C4-2B (cell line): ENCODE data around the gene CCT8L2.

Experiments used
- ZFX ChIP-seq: fragments of 450-650 bp; IDR thresholded peaks from 2 replicates; pipeline ENCODE4 v1.6.1; 2017
- TF ChIP-seq, protein P1 (sequence below): fragments of 450-650 bp; conservative IDR thresholded peaks from 2 replicates; pipeline ENCODE4 v1.5.1; 2017; ENCODE audit warnings: mild to moderate bottlenecking

DNA sequence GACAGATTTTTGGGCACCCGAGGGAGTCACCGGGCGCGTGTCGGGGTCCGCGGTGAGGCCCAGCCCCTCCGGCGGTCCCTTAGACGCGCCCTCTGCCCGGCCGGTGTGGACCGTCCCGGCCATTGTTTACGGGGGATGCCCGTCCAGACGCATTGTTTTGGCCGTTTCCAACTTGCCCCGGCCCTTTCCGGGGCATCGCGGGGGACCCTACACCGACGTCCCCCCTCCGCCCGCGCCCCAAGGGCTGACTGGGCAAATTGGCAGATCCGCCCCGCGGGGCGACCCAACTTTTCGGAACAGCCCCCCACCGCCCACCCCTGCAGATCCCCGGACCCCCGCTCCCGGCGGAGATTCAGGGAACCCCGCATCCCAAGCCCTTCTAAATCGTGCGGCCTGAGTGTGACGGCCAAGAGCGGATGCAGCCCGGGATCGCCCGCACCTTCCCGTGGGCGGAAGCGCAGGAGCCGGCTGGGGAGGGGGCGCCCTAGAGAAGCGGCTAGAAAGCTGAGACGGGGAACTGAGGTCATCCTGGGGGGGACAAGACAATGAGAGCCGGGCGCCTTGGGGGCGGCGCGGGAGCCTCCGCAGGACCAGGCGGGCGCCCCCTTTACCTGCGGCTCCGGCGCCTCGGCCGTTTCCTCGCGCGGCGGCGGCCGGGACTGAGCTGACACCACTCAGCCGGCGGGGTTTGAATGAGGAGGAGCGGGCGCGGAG, 17.1 kb upstream of the CCT8L2 start:
- TF ChIP-seq, protein P1, sequence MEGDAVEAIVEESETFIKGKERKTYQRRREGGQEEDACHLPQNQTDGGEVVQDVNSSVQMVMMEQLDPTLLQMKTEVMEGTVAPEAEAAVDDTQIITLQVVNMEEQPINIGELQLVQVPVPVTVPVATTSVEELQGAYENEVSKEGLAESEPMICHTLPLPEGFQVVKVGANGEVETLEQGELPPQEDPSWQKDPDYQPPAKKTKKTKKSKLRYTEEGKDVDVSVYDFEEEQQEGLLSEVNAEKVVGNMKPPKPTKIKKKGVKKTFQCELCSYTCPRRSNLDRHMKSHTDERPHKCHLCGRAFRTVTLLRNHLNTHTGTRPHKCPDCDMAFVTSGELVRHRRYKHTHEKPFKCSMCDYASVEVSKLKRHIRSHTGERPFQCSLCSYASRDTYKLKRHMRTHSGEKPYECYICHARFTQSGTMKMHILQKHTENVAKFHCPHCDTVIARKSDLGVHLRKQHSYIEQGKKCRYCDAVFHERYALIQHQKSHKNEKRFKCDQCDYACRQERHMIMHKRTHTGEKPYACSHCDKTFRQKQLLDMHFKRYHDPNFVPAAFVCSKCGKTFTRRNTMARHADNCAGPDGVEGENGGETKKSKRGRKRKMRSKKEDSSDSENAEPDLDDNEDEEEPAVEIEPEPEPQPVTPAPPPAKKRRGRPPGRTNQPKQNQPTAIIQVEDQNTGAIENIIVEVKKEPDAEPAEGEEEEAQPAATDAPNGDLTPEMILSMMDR = no peak
- TF ChIP-seq ZFX = no peak
